Lower lobe of right lung (tissue), 2 donors: ENCODE measurements around the gene ST6GALNAC3. TPM values are rescaled to one million over a fixed set of nuclear protein-coding genes. Genes with fewer than 3 reads are reported as not detected.

Source experiments
- ATAC-seq, 2 donors: fragments of 200-7000 bp; cut with Tn5 transposase; one replicate each; pipeline ENCODE4 v1.9.1; 2020 to 2022; ENCODE audit warnings: mild to moderate bottlenecking in 2 of 2, moderate library complexity in 2 of 2
- DNase-seq: peaks from one replicate; pipeline ENCODE4 v3.0.0-alpha.2; 2020
- H3K27ac ChIP-seq: fragments of 200-600 bp; one replicate; pipeline ENCODE4 v1.8.0; 2022
- H3K27me3 ChIP-seq: fragments of 200-600 bp; one replicate; pipeline ENCODE4 v1.8.0; 2022; ENCODE audit warnings: low read depth
- H3K36me3 ChIP-seq: fragments of 200-600 bp; one replicate; pipeline ENCODE4 v1.8.0; 2022; ENCODE audit warnings: mild to moderate bottlenecking
- H3K4me1 ChIP-seq: fragments of 200-600 bp; one replicate; pipeline ENCODE4 v1.8.0; 2022
- H3K4me3 ChIP-seq: fragments of 200-600 bp; one replicate; pipeline ENCODE4 v1.8.0; 2022; ENCODE audit warnings: mild to moderate bottlenecking
- H3K9me3 ChIP-seq: fragments of 200-600 bp; one replicate; pipeline ENCODE4 v1.8.0; 2022
- CTCF ChIP-seq: fragments of 200-600 bp; IDR thresholded peaks from one replicate; pipeline ENCODE4 v1.8.0; 2022; ENCODE audit warnings: antibody characterized with exemption, mild to moderate bottlenecking
- intact Hi-C: fragments of 100-400 bp; cut with DNase I; formaldehyde crosslinking; loops from one replicate; pipeline ENCODE4 v1.11.0; 2022
- total RNA-seq: library from RNA; stranded (reverse); fragmentation: NEBNext Ultra II Directional; extraction: Animal tissue kit (Norgen Biotek cat#: 25700); gene quantifications from one replicate; pipeline ENCODE4 v1.2.1, GENCODE V29; 2021
- donor health status: DM: no; HTN: yes; CAD: no; lungs with severe emphysema.

The ST6GALNAC3 gene
- total RNA-seq, 1 donor from 2014 or later, result 8.8 TPM

GRCh38 chr1:76583875-76584477 is 509.4 kb downstream of the ST6GALNAC3 start:
- H3K36me3 ChIP-seq, result no peaks in the 10 kb centered on the region
- ATAC-seq (no peak), DNase-seq (no peak)
- no peak overlapping the region for H3K4me3 ChIP-seq
- no peak for TF ChIP-seq CTCF
- no peaks in the 10 kb centered on the region for H3K27me3 ChIP-seq
- intact Hi-C loops, result no loop called here
- H3K9me3 ChIP-seq, result no peaks in the 10 kb centered on the region
- no peak overlapping the region for H3K27ac ChIP-seq
- H3K4me1 ChIP-seq, result no peaks in the 10 kb centered on the region

- no peaks in the 10 kb centered on the region for H3K9me3 ChIP-seq
- no peak overlapping the region for H3K27ac ChIP-seq
- no peak overlapping the region for H3K4me3 ChIP-seq
- no peak for DNase-seq
- H3K4me1 ChIP-seq, result no peaks in the 10 kb centered on the region
- no peaks in the 10 kb centered on the region for H3K27me3 ChIP-seq
- no peak for TF ChIP-seq CTCF
- intact Hi-C loops, result no loop called here
- no peaks in the 10 kb centered on the region for H3K36me3 ChIP-seq
- no peak for ATAC-seq
Measured at GRCh38 chr1:76585980-76586674, 511.6 kb downstream of the ST6GALNAC3 start.

GRCh38 chr1:76587212-76587611 is 512.7 kb downstream of the ST6GALNAC3 start:
- no peak for TF ChIP-seq CTCF
- Histone ChIP-seq H3K36me3 (no peaks in the 10 kb centered on the region), H3K27me3 (no peaks in the 10 kb centered on the region), H3K4me1 (no peaks in the 10 kb centered on the region), H3K9me3 (no peaks in the 10 kb centered on the region), H3K4me3 (no peak overlapping the region), H3K27ac (no peak overlapping the region)
- DNase-seq (no peak), ATAC-seq (no peak)
- intact Hi-C loops, result no loop called here

- no peak overlapping the region for H3K4me3 ChIP-seq
- no peak overlapping the region for H3K27ac ChIP-seq
- no peaks in the 10 kb centered on the region for H3K4me1 ChIP-seq
- intact Hi-C loops, result no loop called here
- no peak for DNase-seq
- no peak for ATAC-seq
- H3K27me3 ChIP-seq, result no peaks in the 10 kb centered on the region
- TF ChIP-seq CTCF, result no peak
- no peaks in the 10 kb centered on the region for H3K9me3 ChIP-seq
- no peaks in the 10 kb centered on the region for H3K36me3 ChIP-seq
Measured at GRCh38 chr1:76591461-76591860, 516.9 kb downstream of the ST6GALNAC3 start.

GRCh38 chr1:76591963-76592362 is 517.4 kb downstream of the ST6GALNAC3 start:
- no peaks in the 10 kb centered on the region for H3K27me3 ChIP-seq
- no peak overlapping the region for H3K27ac ChIP-seq
- no peaks in the 10 kb centered on the region for H3K36me3 ChIP-seq
- no peaks in the 10 kb centered on the region for H3K9me3 ChIP-seq
- no peaks in the 10 kb centered on the region for H3K4me1 ChIP-seq
- DNase-seq, result no peak
- no peak overlapping the region for H3K4me3 ChIP-seq
- no peak for ATAC-seq
- TF ChIP-seq CTCF, result no peak
- intact Hi-C loops, result no loop called here
